ENCODE data around the gene GRM4.
A peak's percentile ranks its signal among the peaks of the same experiment; 100 is the strongest.

Gene GRM4

GRCh38 chr6:34039943-34040342, 105.9 kb downstream of the GRM4 start:
- no peak for DNase-seq

DNA sequence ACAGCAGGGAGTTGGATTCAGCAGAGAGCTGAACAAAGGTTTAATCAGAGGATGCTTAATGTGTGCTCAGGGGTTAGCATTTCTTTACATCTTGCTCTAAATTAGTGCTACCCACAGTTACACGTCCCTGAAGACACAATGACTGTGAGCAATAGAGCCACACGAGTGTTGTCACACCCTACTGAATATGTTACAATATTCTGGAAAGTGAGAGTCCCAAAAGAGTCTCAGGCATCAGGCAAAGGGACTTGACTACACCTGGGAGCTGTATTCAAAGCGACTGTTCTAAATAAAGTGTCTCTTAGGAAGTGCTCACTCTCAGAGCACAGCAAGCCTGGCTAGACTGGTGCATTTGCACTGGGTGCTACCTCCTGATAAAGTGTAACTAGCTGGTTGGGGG, 108.7 kb downstream of the GRM4 start:
- DNase-seq: no peak

DNA sequence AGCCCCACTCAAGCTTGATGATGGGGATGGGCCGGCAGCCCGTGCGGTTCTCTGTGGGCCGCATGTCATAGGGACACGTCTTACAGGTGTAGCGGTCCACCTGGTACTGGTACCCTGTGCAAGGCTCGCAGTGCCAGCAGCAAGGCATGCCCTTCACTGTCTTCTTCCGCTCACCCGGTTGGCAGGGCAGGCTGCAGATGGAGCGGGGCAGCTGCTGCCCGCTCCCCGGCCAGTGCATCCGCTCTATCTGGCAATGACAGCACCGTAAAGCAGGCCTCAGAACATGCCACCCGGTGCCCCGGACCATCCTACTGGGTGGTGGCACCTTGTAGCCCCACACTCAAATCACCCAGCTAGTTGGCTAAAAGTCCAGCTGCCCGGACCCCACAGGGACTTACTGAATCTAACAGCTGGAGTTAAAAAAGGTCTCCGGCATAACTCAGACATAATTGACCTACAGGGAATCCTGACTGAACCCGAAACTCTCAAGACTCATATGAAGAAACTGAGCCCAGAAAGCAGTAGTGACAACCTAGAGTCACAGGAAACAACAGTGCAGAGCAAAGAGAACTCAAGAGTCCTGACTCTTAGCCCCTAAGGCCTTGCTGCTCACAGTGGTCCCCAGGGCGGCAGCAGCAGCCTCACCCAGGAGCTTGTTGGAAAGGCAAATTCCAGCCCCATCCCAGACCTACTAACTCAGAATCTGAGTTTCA, 109.4 kb downstream of the GRM4 start:
- no peak for DNase-seq

GRCh38 chr6:34035704-34036356, 110.1 kb downstream of the GRM4 start:
- no peak for DNase-seq

- no peak for DNase-seq
Observed at GRCh38 chr6:34035161-34035560, 110.7 kb downstream of the GRM4 start.

- peak; percentile 56 for DNase-seq
Observed at GRCh38 chr6:34032856-34033255, 113.0 kb downstream of the GRM4 start.

GRCh38 chr6:34031625-34032383, 114.1 kb downstream of the GRM4 start:
- DNase-seq: no peak

- DNase-seq: peak; percentile 44
Observed at GRCh38 chr6:34030831-34031624, 114.9 kb downstream of the GRM4 start.

DNA sequence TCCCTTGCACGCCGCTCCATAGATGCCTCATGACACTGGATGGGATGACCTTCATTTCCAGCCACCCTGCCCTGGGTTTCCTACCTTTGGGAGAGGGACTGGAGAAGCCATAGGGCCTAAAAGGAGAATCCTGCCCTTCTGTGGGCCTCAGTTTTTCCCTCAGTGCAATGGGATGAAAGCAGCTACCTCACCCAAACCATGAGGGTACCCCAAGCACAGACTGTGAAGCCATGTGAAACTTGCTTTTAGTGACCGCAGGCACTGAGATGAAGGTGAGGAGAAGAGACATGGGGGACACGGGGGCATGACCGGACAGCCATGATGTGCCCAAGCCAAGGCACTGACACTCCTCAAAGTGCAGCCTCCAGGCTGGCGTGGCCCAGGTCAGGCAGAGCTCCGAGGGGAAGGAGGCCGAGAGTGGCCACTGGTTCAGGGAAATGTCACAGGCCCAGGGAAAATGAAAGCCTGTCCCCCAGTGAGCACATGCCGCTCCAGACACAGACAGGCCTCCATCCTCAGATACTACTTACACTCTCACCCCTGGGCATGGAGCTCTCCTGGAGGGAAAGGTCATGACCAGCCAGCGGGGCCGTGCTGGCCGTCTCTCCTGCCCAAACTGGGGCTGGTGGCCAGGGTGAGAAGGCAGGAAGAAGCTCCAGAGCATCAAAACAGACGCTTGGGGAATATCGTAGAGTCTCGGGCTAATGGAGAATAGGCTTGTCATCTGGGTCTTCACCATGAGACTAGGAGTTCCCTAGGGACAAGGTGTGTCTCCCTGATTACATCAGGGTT, 116.2 kb downstream of the GRM4 start:
- no peak for DNase-seq

DNA sequence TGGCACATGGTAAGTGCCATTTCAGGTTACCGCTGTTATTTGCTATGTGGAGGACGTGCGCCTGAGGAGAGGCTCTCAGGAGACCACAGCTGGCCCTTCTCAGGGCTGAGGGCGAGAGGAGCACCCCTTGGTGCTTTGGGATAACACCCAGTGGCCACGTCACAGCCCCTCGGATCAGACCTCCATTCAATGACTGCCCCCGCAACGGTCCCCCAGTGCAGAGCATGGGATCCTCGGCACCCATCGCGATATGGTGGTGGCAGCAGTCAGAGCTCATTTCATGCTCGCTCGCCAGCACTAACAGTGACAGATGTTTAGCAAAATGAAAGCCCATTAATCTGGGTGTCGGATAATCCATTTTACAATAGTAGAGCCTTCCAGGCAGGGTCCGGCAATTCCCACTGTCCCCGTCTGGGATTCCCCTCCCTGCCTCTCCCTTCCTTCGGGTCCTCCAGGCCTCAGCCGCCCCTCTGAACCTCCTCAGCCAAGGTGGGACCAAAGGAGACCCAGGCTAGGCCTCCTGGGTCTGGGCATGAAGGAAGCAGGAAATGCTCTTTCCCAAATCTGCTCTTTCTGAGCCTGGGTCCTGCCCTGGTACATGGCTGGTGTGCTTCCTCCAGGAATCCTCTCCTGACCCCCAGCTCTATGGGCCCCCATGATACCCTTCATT, 117.1 kb downstream of the GRM4 start:
- DNase-seq: no peak

DNA sequence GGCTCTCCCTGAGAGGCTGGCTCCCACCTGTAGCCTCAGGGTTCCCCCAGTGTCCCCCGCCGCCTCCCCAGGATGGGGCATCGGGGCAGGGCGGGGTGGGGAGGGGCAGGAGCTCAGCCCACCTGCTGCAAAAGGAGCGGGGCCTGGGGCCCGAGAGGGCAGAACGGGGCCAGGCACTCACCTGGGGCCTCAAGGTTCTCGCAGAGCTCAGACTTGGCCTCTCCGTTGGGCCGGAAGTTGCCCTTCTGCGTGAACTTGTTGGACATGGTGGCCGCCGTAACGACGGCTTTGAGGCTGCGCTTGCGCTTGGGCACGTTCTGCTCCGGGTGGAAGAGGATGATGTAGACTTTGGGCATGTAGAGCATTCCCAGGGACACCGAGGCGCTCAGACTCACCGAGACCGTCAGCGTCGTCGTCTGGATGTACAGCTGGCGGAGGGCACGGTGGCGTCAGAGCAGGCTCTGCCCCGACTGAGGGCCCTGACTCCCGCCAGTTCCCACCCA, 117.9 kb downstream of the GRM4 start:
- no peak for DNase-seq

- peak; percentile 20 for DNase-seq
Observed at GRCh38 chr6:34027445-34027936, 118.4 kb downstream of the GRM4 start.

GRCh38 chr6:34025861-34026260, 120.0 kb downstream of the GRM4 start:
- no peak for DNase-seq

GRCh38 chr6:34025112-34025807, 120.6 kb downstream of the GRM4 start:
- no peak for DNase-seq

GRCh38 chr6:34022873-34023255, 123.0 kb downstream of the GRM4 start:
- no peak for DNase-seq

DNA sequence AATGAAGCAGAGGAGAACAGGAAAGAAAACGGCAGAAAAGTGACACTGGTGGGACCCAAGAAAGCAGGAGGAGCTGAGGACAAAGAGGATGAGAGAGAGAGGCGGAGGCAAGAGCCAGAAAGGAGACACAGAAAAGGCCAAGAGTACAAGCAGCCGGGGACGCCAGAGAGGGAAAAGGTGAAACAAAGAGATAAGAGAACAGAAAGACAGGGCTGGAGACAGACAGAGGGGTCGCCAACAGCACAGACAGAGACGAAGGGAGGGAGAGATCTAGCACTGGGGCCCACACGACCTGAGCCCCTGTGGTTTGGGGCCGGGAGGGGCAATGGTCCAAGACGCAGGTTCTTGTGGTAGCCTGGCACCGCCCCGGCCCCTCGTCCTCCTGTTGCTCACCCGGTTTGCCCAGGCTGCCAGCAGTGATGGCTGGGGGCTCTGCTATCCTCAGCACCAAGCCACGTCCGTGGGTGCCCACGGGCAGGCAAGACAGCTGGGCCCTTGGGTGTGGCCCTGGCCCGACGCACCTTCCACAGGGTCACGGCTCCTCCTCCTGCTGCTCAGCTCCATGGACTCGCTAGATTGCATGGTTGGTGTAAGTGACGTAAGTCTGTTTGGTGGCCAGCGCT, 123.5 kb downstream of the GRM4 start:
- DNase-seq: no peak

DNA sequence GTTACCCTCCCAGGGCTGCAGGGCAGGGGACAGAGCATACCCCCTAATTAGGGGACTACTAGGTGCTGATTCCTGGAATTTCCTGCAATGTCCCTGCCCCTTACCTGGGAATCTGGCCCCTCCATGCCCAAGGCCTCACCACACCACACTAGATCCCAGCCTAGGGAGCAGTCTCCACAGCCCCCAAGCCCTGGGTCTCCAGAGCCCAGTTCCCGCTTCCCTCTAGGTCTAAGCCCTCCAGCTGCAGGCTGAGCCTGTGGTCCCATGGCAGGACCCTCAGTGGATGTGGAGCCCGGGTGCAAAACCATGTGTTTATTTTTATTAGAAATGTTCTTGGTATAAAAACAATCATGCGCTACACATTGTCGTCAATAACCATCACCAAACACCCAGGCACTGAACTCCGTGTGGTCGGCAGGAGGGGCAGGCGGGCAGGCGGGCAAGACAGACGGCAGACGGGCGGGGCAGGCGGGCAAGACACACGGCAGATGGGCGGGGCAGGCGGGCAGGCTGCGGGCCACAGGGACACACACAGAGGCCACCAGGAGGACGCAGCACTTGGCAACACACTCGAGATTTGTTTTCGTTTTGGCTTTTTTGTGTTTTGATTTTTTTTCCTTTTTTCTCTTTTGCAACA, 124.2 kb downstream of the GRM4 start:
- DNase-seq: no peak

- no peak for DNase-seq
Observed at GRCh38 chr6:34020807-34021553, 124.9 kb downstream of the GRM4 start.

GRCh38 chr6:34020278-34020677, 125.6 kb downstream of the GRM4 start:
- no peak for DNase-seq

All from NCI-H345 (cell line).